GM18868 (cell line): ENCODE measurements around the gene KRTAP4-7.
"Not testable (repeated sequence)": the region's sequence is repeated elsewhere in the genome, so short reads cannot be mapped to it uniquely, and the experiment has no call there.

Experiments
- ATAC-seq: cut with Tn5 transposase; IDR thresholded peaks from one replicate; pipeline ENCODE4 v1.9.1; 2021; ENCODE audit warnings: mild to moderate bottlenecking, moderate library complexity; ENCODE audit not compliant: unreplicated experiment

The KRTAP4-7 gene

DNA sequence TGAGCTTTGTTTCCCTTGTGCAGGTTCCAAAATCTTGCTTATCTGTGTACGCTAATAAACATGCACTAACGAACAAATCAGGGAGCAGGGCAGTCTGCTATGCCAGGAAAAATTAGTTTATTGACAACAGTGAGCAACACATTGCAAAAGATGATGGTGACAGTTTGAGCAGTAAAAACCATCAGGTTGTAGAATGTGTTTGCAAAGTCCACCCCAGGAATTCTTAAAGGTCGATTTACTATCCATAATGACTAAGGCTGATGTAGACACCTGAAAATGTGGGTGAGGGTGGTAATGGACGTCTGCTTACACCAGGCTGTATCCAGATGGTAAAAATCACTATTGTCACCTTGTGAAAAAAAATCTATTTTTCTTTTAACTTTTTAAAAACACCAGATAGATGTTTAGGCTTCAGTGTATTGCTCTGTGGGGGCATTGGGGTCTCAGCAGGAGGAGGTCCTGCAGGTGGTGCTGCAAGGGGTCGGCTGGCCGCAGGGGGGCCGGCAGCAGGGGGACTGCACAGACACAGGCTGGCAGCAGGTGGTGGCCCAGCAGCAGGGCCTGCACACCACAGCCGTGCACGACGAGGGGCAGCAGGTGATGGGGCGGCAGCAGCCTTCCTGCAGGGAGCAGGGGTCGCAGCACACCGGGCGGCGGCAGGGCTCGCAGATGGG, 18.8 kb upstream of the KRTAP4-7 start:
- not testable (repeated sequence) for ATAC-seq

DNA sequence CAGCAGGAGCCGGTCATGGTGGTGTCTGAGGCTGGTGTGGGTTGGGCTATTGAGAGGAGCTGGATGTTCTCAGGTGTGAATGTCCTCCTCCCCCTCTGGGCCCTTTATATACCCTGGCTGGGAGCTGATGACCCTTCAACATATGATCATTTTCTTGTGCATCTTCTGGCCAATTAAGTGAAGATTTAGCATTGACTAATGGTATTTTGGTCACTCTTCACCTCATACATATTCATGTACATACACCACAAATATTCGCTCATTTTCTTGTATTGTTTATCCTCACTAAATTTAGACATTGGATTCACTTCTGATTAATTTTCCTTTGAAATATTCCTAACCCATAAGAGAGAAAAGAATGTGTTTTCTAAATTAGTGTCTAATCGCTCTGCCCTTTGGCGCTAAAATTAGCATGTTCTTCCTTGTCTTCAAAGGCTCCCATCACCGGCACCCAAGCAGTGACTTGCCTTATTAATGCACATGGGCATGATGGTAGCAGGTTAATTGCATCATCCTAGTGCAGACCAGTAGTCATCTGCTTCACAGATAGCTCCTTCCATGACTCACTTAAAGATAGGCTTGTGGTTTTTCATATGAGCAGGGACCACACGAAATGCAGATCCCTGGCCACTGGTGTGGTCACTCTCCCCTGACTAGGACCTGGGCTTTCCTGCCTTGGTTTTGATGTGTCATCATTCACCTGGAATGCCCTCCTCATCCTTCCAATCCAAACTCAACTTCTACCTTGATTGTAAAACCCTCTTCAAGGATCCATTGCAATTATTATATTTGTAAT, 17.9 kb upstream of the KRTAP4-7 start, which contains the start of gene KRTAP2-4:
TSS of gene KRTAP2-4 (minus strand) at position 51 of the 796 bp plus-strand sequence. CDS start at position 17, 34 bp downstream.
- ATAC-seq, result no peak

DNA sequence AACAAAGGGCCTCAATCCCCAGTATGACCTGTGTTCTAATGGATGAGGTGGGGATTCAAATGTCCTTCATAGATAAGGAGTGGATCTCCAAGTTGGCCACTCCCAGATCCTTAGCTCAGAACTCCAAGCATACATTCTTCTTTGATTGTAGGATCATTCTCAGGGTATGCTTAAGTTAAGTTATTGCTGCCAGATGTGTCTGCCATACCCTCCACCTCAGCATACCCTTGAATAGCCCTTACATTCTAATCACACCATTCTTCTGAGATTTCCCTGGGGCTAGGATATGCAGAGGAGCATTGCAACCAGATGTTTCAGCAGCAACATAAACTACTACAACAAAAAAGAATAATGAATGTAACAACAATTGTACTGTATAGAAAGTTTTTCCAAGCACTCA, 16.7 kb upstream of the KRTAP4-7 start:
- ATAC-seq, result no peak

DNA sequence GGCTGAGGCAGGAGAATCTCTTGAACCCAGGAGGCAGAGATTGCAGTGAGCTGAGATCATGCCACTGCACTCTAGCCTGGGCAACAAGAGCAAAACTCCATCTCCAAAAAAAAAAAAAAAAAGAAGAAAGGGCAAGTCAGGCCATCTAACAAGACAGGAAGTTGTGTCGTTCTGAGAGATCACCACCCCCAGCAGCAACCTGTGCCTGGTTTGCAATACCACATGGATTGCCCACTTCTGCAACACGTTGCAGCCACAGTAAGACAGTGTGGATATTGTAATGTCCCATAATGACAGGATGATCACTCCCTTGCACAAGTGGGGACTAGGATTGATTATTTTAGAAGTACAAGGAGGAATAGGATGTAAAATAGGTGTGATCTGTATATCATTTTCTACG, 14.9 kb upstream of the KRTAP4-7 start:
- no peak for ATAC-seq

DNA sequence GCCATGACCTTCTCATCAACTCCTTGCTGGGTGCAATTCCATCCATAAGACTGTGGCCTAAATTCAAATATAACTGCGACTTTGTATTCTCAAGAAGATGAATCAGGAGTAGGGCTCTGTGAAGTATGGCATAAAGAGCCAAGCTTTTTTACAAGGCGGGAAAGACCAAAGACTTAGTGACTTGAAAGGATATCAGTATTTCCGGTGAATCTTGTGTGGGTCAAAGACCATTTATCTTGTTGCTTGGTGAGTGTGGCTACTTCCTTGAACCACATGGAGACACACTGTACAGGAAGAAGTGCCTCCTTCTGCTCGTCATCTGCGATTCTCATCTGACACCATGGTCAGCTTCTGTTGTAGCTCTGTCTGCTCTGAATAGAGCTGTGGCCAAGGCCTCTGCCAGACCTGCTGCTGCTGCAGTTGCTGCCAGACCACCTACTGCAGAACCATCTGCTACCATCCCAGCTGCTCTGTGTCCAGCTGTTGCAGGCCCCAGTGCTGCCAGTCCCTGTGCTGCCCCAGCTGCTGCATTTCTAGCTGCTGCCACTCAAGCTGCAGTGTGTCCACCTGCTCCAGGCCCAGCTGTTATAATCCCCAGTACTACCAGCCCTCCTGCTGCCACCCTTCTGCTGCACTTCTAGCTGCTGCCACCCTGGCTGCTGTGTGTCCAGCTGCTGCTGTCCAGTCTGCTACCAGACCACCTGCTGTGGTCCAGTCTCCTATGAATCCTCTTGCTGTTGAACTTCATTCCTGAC, 12.2 kb upstream of the KRTAP4-7 start:
- no peak for ATAC-seq

DNA sequence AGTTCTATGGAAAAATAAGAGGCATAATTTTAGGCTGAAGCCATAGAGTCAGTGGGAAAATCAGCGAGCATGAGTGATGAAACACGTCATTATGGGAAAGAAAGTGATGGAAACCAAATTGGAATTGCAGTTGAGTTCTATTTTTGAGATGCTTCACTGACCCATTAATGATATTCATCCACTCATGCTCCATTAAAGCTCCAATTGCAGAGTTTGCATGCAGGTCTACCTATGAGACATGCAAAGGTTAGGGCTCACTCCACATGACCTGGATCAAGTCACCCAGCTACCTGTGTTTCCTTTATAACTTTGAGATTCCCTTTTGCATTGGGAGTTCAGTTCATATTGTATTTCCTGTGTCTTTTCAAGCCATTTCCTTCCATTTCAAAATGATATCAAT, 10.3 kb upstream of the KRTAP4-7 start:
- no peak for ATAC-seq

DNA sequence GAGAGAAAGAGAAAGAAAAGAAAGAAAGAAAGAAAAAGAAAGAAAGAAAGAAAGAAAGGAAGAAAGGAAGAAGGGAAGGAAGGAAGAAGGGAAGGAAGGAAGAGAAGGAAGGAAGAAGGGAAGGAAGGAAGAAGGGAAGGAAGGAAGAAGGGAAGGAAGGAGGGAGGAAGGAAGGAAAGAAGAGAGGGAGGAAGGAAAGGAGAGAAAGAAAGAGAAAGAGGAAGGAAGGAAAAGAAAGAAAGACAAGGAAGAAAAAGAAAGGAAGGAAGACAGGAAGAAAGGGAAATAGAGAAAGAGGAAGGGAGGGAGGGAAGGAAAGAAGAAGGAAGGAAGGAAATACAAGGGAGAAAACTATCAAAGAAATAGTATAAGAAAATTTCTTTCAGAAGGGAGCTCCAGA, 7.2 kb upstream of the KRTAP4-7 start:
- no peak for ATAC-seq

DNA sequence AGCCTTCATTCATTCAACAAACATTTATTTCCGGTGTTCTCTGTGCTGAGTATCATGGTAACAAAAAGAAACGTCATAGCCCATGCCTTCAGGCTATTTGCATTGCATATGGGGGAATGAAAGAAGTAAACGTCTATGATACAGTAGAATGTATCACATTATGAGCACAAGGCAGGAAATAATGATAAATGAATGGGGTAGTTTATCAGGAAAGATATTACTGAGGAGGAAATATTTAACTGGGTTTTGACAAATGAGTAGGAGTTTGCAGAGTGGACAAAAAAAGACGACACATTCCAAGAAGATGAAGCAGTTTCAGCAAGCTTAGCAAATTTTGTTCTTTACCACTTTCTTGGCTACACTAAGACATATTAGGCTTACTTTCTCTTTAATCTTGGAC, 1.3 kb upstream of the KRTAP4-7 start:
- no peak for ATAC-seq

DNA sequence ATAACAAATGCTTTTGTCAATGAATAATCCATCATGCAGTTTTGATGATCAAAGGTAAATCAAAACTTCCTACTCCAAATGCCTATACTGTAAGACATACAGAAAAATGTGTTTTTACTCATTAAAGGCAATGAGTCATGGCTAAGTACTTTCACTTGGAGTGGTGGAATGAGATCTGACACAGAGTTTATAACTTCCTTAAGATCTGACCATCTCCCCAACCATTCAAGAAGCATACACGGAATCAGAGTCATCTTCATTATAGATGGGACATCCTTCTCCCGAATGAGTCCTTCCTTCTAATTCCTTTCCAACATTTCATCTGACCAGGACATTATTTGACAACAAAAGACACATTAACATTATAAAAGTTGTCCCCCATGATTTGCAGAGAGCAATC, 523 bp upstream of the KRTAP4-7 start:
- not testable (repeated sequence) for ATAC-seq

DNA sequence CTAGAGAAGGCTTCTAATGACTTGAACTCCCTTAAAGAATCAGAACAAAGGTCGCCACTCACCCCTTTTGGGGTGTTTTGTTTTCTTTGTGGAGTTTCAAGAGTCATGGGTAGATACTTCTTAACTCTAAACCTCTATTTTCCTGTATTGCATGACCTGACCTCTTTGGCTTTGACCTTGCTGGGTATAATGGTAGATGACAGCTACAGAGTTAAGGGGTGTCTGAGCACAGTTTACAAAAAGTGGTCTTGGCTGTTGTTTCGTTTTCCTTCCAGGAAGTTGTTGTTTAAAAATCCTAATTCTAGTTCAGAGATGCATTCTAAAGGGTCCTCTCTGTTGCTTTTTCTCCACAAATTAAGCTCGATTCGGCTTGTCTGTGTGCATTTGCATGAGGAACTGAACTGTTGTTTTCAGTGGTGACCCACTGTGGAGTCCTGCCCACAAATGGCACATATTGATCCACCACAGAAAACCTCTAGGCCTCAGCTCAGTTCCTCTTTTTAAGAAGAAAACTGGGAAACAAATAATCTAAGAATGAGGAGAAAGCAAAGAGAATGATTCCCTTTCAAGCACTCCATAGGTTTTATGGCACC, 4.9 kb downstream of the KRTAP4-7 start:
- not testable (repeated sequence) for ATAC-seq

DNA sequence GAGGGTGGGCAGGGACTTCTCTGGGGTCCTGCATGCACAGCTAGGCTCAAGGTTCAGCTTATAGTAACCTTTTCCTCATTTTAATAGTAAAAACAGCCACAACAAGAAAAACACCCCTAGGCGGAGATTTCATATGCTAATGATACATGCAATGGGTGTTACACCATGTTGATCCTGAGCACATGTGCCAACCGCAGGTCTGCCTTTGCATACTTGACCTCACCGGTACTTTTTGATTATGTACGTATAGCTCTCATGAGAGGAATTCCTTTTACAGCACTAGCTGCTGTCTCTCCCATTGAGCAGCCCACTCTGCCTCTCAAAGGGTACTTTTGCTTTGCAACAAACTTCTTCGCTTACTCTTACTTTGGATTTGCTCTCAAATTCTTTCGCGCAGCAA, 12.1 kb downstream of the KRTAP4-7 start:
- ATAC-seq, result no peak

DNA sequence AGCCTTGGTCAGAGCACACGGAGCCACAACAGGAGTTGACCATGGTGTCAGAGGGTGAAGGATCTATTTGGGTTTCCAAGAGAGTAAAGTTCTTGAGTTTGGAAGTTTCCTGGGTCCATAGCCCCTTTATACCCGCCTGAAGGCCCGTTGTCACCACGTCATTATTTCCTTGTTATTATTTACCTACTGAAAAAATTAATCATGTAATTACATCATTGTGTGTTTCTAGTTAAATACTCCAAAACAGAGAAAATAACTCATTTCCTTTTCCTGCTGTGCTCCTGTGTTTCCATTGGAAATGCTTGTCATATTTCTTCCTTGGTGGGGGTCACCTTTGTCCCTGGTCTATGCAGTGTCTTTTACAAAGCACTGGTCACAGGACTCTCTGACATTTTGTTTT, 14.1 kb downstream of the KRTAP4-7 start, which contains the start of gene KRTAP4-8:
TSS of gene KRTAP4-8 (minus strand) at position 101 of the 400 bp plus-strand sequence. CDS start at position 43, 58 bp downstream.
- no peak for ATAC-seq

DNA sequence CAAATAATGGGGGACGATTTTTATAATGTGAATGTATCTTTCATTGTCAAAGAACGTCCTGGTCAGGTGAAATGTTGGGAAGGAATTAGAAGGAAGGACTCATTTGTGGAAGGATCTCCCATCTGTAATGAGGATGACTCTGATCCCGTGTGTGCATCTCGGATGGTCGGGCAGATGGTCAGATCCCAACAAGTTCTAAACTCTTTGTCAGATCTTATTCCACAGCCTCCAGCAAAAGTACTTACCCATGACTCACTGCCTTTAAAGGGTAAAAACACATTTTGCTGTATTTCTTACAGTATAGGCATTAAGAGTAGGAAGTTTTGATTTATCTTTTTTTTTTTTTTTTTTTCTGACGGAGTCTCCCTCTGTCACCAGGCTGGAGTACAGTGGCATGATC, 14.5 kb downstream of the KRTAP4-7 start:
- no peak for ATAC-seq

DNA sequence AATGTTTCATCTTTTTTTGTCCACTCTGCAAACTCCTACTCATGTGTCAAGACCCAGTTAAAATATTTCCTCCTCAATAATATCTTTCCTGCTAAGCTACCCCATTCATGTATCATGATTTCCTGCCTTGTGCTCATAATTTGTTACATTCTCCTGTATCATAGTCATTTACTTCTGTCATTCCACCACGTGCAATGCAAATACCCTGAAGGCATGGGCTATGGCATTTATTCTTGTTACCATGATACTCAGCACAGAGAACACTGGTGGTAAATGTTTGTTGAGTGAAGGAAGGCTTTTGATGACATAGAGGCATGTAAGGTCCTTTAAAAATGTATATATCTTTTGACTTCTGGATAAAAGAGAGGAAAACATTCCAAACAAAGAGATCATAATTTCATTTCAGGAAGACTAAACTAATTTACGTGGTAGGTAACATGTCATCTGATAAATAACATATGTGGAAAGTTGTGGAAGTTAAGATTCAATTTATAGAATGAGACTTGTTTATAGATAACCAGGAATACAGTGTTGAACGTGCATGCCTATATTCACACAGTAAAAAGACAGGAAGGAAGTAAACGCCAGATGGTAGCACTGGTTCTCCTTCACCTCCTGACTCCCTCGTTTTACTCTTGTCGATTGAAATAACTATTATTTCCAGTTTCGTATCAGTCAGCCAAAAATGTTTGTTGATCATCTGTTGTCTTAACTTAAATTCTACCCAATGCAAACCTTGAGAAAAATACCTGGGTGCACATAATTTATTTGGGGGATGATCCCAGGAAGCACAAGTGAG, 15.9 kb downstream of the KRTAP4-7 start:
- not testable (repeated sequence) for ATAC-seq

DNA sequence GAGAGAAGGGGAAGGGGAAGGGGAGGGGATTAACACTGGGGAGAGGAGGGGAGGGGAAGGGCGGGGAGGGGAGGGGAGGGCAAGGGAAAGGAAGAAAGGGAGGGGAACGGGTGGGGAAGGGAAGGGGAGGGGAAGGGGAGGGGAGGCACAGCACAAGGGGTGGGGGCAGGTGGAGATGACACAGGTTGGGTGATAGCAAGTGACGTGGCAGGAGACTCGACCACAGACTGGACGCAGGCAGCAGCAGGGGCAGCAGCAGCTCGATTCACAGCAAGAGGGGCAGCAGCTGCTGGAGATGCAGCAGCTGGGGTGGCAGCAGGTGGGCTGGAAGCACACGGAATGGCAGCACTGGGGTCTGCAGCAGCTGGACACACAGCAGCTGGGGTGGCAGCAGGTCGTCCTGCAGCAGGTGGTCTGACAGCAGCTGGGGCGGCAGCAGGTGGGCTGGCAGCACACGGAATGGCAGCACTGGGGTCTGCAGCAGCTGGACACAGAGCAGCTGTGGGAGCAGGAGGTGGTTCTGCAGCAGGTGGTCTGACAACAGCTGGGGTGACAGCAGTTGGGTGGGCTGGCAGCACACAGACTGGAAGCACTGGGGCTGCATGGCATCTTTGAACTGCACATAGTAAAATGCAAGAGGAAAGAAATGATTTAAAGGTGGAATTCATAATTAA, 17.8 kb downstream of the KRTAP4-7 start, which contains the start of gene KRTAP4-16:
TSS of gene KRTAP4-16 (minus strand) at position 624 of the 674 bp plus-strand sequence. CDS start at position 624, 0 bp downstream.
- ATAC-seq, result no peak

DNA sequence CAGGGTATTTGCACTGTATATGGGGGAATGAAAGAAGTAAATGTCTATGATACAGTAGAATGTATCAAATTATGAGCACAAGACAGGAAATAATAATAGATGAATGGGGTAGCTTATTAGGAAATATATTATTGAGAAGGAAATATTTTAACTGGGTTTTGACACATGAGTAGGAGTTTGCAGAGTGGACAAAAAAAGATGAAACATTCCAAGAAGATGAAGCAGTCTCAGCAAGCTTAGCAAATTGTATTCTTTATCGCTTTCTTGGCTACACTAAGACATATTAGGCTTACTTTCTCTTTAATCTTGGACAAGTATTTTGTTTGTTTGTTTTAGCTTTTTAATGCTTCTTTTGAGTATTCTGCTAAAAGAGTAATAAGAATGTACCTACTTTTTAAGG, 19.9 kb downstream of the KRTAP4-7 start:
- no peak for ATAC-seq

DNA sequence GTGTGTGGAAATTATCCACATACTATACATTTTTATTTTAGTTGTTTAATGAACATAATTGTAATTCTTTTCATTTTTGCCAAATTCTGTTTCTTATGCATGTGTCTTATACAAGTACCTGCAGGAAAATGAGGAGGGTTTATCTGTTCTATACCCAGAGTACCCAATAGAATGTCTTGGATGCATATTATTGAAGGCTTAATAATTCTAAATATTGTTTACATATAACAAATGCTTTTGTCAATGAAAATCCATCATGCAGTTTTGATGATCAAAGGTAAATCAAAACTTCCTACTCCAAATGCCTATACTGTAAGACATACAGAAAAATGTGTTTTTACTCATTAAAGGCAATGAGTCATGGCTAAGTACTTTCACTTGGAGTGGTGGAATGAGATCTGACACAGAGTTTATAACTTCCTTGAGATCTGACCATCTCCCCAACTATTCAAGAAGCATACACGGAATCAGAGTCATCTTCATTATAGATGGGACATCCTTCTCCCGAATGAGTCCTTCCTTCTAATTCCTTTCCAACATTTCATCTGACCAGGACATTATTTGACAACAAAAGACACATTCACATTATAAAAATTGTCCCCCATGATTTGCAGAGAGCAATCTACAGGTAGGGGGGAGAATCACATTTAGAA, 20.6 kb downstream of the KRTAP4-7 start:
- not testable (repeated sequence) for ATAC-seq

DNA sequence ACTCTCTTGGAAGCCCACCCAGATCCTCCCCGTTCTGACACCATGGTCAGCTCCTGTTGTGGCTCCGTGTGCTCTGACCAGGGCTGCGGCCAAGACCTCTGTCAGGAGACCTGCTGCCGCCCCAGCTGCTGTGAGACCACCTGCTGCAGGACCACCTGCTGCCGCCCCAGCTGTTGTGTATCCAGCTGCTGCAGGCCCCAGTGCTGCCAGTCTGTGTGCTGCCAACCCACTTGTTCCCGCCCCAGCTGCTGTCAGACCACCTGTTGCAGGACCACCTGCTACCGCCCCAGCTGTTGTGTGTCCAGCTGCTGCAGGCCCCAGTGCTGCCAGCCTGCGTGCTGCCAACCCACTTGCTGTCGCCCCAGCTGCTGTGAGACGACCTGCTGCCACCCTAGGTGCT, 21.4 kb downstream of the KRTAP4-7 start, which contains the start of gene KRTAP4-9:
TSS of gene KRTAP4-9 (plus strand) at position 43 of the 400 bp plus-strand sequence. CDS start at position 43, 0 bp downstream.
- ATAC-seq, result not testable (repeated sequence)

DNA sequence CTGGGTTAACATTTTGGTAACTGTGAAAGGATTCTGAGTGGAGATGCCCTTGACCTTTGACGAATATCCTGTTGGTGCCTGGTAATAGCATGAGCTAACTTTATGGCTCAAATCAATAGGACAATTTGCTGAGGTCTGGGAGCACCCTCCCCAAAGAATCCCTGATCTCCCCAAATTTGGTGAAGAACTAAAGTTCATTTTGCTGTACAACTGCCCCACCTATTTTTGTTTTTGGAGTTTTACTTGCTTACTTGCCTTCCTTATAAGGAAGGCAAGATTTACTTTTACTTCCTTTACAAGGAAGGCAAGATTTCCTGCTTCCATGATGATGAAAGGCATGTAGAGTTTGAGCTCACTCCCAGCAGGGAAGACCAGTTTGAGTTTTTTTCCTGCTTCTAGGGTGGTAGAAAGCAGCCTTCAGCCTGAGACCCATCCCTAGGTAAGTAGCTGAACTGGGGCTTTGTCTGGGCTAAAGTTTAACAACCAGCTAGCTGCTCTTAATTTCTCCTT, 24.0 kb downstream of the KRTAP4-7 start:
- ATAC-seq, result no peak
